Mesenchymal stem cell (in vitro differentiated cells and primary cell): ENCODE results near the gene SLC9A3.

ENCODE experiments used
- DNase-seq: peaks from one replicate; pipeline ENCODE4 v3.0.0-alpha.2; 2013
- H2AFZ ChIP-seq: one replicate; pipeline ENCODE4 v1.6.1; 2013; ENCODE audit warnings: low read depth, mild to moderate bottlenecking, control low read depth, inconsistent platforms, low read length, moderate library complexity
- H2AK5ac ChIP-seq: 2 replicates; pipeline ENCODE4 v1.6.1; 2013; ENCODE audit warnings: low read length, moderate library complexity, mild to moderate bottlenecking, inconsistent platforms; ENCODE audit not compliant: severe bottlenecking
- H2BK120ac ChIP-seq: one replicate; pipeline ENCODE4 v1.6.1; 2013; ENCODE audit warnings: low read depth, mild to moderate bottlenecking, inconsistent platforms, low read length, moderate library complexity
- H2BK12ac ChIP-seq, 2 experiments: one replicate each; pipeline ENCODE4 v1.6.1; 2013; ENCODE audit warnings: inconsistent platforms in 2 of 2, low read length in 2 of 2, mild to moderate bottlenecking in 2 of 2, moderate library complexity in 2 of 2, control low read depth in 1 of 2
- H2BK15ac ChIP-seq: one replicate; pipeline ENCODE4 v1.6.1; 2013; ENCODE audit warnings: mild to moderate bottlenecking, low read depth, inconsistent platforms; ENCODE audit not compliant: poor library complexity, severe bottlenecking
- H2BK5ac ChIP-seq: 2 replicates; pipeline ENCODE4 v1.6.1; 2013; ENCODE audit warnings: low read depth, mild to moderate bottlenecking, low read length, control low read depth, inconsistent platforms; ENCODE audit not compliant: poor library complexity, severe bottlenecking
- H3K14ac ChIP-seq, 2 experiments: one replicate each; pipeline ENCODE4 v1.6.1; 2013; ENCODE audit warnings: inconsistent platforms in 2 of 2, low read length in 2 of 2, control low read depth in 1 of 2, mild to moderate bottlenecking in 1 of 2, moderate library complexity in 1 of 2
- H3K18ac ChIP-seq, 2 experiments: one replicate each; pipeline ENCODE4 v1.6.1; 2013; ENCODE audit warnings: inconsistent platforms in 2 of 2, low read length in 2 of 2, control low read depth in 1 of 2, low read depth in 1 of 2, mild to moderate bottlenecking in 1 of 2
- H3K23ac ChIP-seq, 2 experiments: one replicate each; pipeline ENCODE4 v1.6.1; 2013; ENCODE audit warnings: inconsistent platforms in 2 of 2, low read length in 2 of 2, mild to moderate bottlenecking in 2 of 2, moderate library complexity in 2 of 2, control low read depth in 1 of 2
- H3K27ac ChIP-seq: 2 replicates; pipeline ENCODE4 v1.5.1; 2013; ENCODE audit warnings: mild to moderate bottlenecking, moderate library complexity, low read length, control low read depth, inconsistent platforms; ENCODE audit not compliant: poor library complexity, severe bottlenecking
- H3K27me3 ChIP-seq, 2 experiments: 2 replicates each; pipeline versions ENCODE4 v1.6.1 to v1.7.0; 2013; ENCODE audit warnings: low read length in 2 of 2, mild to moderate bottlenecking in 2 of 2, moderate library complexity in 2 of 2, control low read depth in 1 of 2, inconsistent platforms in 1 of 2; ENCODE audit not compliant: control insufficient read depth in 1 of 2, insufficient read depth in 1 of 2
- H3K36me3 ChIP-seq, 2 experiments: 2 replicates each; pipeline versions ENCODE4 v1.6.1 to v1.7.0; 2013; ENCODE audit warnings: low read length in 2 of 2, control low read depth in 1 of 2, inconsistent platforms in 1 of 2, low read depth in 1 of 2, mild to moderate bottlenecking in 1 of 2; ENCODE audit not compliant: insufficient read depth in 2 of 2, control insufficient read depth in 1 of 2
- H3K4ac ChIP-seq, 2 experiments: one replicate each; pipeline ENCODE4 v1.6.1; 2013; ENCODE audit warnings: inconsistent platforms in 2 of 2, low read length in 2 of 2, mild to moderate bottlenecking in 2 of 2, moderate library complexity in 2 of 2, control low read depth in 1 of 2, low read depth in 1 of 2
- H3K4me1 ChIP-seq: 2 replicates; pipeline ENCODE4 v1.6.1; 2013; ENCODE audit warnings: low read depth, low read length, control low read depth; ENCODE audit not compliant: control insufficient read depth, insufficient read depth
- H3K4me2 ChIP-seq: 2 replicates; pipeline ENCODE4 v1.6.1; 2013; ENCODE audit warnings: low read length, mild to moderate bottlenecking, inconsistent platforms; ENCODE audit not compliant: poor library complexity, severe bottlenecking
- H3K4me3 ChIP-seq, 2 experiments: 2 replicates each; pipeline versions ENCODE4 v1.5.1 to v1.7.0; 2013; ENCODE audit warnings: low read length in 2 of 2, mild to moderate bottlenecking in 2 of 2, control low read depth in 1 of 2, low read depth in 1 of 2; ENCODE audit not compliant: insufficient read depth in 1 of 2
- H3K79me1 ChIP-seq: replicated peaks from 2 replicates; pipeline ENCODE4 v1.6.1; 2013; ENCODE audit warnings: mild to moderate bottlenecking, control low read depth, low read length, inconsistent platforms; ENCODE audit not compliant: poor library complexity, severe bottlenecking
- H3K9ac ChIP-seq: 2 replicates; pipeline ENCODE4 v1.7.0; 2013; ENCODE audit warnings: mild to moderate bottlenecking, low read length, moderate library complexity
- H3K9me3 ChIP-seq: 2 replicates; pipeline ENCODE4 v1.7.0; 2013; ENCODE audit warnings: mild to moderate bottlenecking, low read length; ENCODE audit not compliant: control insufficient read depth
- H4K8ac ChIP-seq: one replicate; pipeline ENCODE4 v1.6.1; 2013; ENCODE audit warnings: inconsistent platforms, mild to moderate bottlenecking, low read length, moderate library complexity
- H4K91ac ChIP-seq: one replicate; pipeline ENCODE4 v1.6.1; 2013; ENCODE audit warnings: mild to moderate bottlenecking, low read length, inconsistent platforms
- WGBS: methylation state at CpG from one replicate; pipeline ENCODE4 v1.1.7; 2013; ENCODE audit warnings: mixed read lengths; 5-methylcytosine and 5-hydroxymethylcytosine counted together

SLC9A3 gene

DNA sequence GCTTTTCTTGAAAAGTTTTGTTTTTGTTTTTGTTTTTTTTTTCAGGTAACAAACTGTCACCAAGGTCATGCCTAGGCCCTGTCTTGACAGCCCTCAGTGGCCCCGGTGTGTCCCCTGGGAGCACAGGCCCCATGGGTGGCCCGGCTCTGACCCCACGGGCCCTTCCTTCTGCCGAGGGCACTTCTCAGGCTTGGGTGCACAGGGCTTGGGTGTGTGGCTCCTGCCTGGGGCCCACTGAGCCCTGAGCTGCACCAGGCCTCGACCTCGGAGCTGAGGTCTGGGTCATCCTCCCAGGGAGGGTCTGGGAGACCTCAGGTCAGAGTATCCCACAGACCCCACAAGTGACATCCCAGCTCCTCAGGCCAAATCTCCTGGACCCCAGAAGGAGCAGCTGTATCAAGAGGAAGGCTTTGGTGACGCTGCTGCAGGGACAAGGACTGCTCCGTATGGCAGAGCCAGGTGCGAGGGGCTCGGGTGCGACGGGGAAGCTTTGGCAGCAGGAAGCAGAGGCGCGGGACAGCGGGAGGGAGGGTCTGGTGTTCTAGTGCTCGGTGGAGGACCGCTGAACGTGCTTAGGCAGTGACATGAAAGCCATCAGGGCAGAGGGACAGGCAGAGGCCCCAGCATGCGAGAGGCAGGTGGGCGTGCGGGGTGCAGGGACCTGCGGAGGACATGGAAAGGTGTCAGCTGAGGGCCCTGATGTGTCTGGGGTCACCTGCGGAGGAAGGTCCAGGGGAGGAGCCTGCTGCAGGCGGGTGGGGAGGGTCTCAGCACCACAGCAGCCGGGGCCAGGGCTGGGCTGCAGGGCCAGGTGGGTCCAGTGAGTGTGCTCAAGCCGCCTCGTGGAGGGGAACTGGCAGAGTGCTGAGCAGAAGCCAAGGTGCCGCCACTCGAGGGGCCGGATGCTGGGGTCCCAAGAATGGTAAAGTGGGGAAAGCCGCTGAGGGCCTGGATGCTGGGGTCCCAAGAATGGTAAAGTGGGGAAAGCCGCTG is 18.4 kb upstream of the SLC9A3 start:
- H4K8ac ChIP-seq, result no peak overlapping the region
- no peak for DNase-seq
- H2BK120ac ChIP-seq, result no peak overlapping the region
- no peak overlapping the region for H3K18ac ChIP-seq
- H3K23ac ChIP-seq, result no peak overlapping the region
- no peaks in the 10 kb centered on the region for H3K4me1 ChIP-seq
- H4K91ac ChIP-seq, result no peak overlapping the region
- no peaks in the 10 kb centered on the region for H3K79me1 ChIP-seq
- no peak overlapping the region for H3K4ac ChIP-seq
- peaks cover 6 to 48% of the 10 kb centered on the region in 2 experiments for H3K27me3 ChIP-seq
- H2AFZ ChIP-seq, result no peak overlapping the region
- H3K9me3 ChIP-seq, result no peaks in the 10 kb centered on the region
- no peak overlapping the region for H2AK5ac ChIP-seq
- H3K4me2 ChIP-seq, result no peak overlapping the region
- 85% methylated on average over 32 of the region's 32 CpGs for WGBS
- H2BK5ac ChIP-seq, result no peak overlapping the region
- no peaks in the 10 kb centered on the region for H3K36me3 ChIP-seq
- H3K14ac ChIP-seq, result no peak overlapping the region
- no peak overlapping the region for H3K27ac ChIP-seq
- peak overlapping the region in 1 of 2 experiments; percentile 14 for H3K4me3 ChIP-seq
- H3K9ac ChIP-seq, result no peak overlapping the region
- H2BK12ac ChIP-seq, result no peak overlapping the region
- H2BK15ac ChIP-seq, result no peak overlapping the region

DNA sequence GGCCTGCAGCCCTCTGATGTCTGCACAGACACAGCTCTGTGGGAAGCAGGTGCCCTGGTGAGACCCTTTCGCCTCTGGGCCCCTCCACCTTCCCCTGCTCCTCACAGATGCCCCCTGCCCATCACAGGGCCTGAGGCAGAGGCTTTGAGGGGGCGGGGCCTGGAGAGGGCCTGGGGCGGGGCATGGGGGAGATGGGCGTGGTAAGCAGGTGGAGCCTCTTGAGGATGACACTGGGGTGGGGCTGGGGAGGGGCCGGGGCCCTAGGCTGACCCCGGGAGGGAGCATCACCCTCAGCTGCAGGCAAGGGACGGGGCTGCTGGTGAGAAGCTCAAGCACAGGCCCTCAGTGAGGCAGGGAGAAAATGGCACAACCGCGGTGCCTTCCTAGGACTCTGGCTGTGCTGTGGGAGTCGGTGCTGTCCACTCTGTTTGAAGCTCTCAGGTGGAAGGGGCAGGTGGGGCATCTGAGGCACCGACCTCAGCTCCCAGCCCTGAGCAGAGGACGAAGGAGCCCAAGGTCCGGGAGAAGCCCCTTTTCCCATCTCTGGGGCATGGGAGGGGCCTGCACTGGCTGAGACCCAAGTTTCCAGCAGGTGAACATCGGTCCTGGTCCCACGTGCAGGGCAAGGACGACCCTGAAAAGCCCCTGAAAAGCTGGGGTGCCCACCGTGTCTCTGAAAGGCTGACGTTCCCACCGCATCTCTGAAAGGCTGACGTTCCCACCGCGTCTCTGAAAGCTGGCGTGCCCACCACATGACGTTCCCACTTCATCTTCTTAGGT is 17.5 kb upstream of the SLC9A3 start:
- Histone ChIP-seq H2BK120ac (no peak overlapping the region), H3K4me3 (no peak overlapping the region), H3K14ac (no peak overlapping the region), H4K8ac (no peak overlapping the region), H3K79me1 (no peaks in the 10 kb centered on the region), H3K4me1 (no peaks in the 10 kb centered on the region), H3K9ac (no peak overlapping the region), H3K4ac (no peak overlapping the region), H2AFZ (no peak overlapping the region), H3K23ac (no peak overlapping the region), H2BK5ac (no peak overlapping the region), H3K18ac (no peak overlapping the region), H3K36me3 (no peaks in the 10 kb centered on the region), H2BK12ac (no peak overlapping the region), H3K4me2 (no peak overlapping the region), H3K27me3 (peaks cover 11 to 53% of the 10 kb centered on the region in 2 experiments), H3K27ac (no peak overlapping the region), H2AK5ac (no peak overlapping the region), H4K91ac (no peak overlapping the region), H2BK15ac (no peak overlapping the region), H3K9me3 (no peaks in the 10 kb centered on the region)
- 67% methylated on average over 23 of the region's 24 CpGs for WGBS
- no peak for DNase-seq

DNA sequence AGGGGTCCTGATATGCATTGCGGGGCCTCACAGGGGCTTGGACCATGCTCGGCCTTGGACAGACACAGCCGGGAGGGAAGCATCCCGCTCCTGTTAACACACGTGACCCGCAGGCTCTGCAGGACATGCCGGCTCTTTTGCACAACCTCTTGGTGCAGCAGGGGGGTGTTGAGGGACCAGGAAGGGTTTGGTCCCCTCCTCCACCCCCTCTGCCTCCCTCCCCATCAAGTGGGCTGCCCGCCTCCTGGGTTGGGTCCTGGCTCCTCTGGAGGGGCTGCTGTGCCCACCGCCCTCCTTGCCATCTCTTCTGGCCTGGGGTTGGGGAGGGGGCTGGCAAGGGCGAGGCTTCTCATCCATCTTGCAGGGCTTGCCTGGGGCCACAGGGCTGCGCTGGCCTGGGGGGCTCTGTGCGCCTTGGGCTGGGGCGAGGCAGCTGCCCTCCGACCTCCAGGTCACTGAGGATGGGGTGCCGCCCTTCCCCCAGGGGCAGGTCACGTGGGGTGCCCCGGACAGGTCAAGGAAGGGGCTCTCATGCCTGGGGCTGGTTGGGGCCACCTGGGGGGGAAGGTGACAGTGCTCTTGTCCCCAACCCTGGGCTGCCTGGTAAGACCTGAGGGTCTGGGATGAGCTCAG is 16.8 kb upstream of the SLC9A3 start:
- no peak for DNase-seq
- Histone ChIP-seq H2BK5ac (no peak overlapping the region), H3K9ac (no peak overlapping the region), H3K4me2 (no peak overlapping the region), H3K79me1 (no peaks in the 10 kb centered on the region), H2BK12ac (no peak overlapping the region), H3K23ac (no peak overlapping the region), H3K18ac (no peak overlapping the region), H3K36me3 (no peaks in the 10 kb centered on the region), H3K4me3 (no peak overlapping the region), H3K4ac (no peak overlapping the region), H2BK15ac (no peak overlapping the region), H4K91ac (no peak overlapping the region), H3K9me3 (no peaks in the 10 kb centered on the region), H3K27ac (no peak overlapping the region), H3K4me1 (no peaks in the 10 kb centered on the region), H3K14ac (no peak overlapping the region), H2AFZ (no peak overlapping the region), H2BK120ac (no peak overlapping the region), H2AK5ac (no peak overlapping the region), H3K27me3 (peaks cover 11 to 58% of the 10 kb centered on the region in 2 experiments), H4K8ac (no peak overlapping the region)
- WGBS, result 89% methylated on average over 13 of the region's 17 CpGs
